Neural crest cell (in vitro differentiated cells): Measurements from ENCODE around the gene ZNF398. TPM values are rescaled to one million over a fixed set of nuclear protein-coding genes. Genes with fewer than 3 reads are reported as not detected.

Source experiments
- DNase-seq: peaks from one replicate; pipeline ENCODE4 v3.0.0; 2021; ENCODE audit warnings: low read depth, mixed read lengths, low spot score
- H3K27ac Mint-ChIP-seq: one replicate; pipeline ENCODE4 v1.8.0; 2021; ENCODE audit warnings: mild to moderate bottlenecking, mixed read lengths; ENCODE audit not compliant: unreplicated experiment
- H3K27me3 Mint-ChIP-seq: 2 replicates; pipeline ENCODE4 v1.8.0; 2021; ENCODE audit warnings: low read depth, mild to moderate bottlenecking, mixed read lengths
- H3K36me3 Mint-ChIP-seq: 2 replicates; pipeline ENCODE4 v1.8.0; 2021; ENCODE audit warnings: low read depth, mild to moderate bottlenecking, mixed read lengths
- H3K4me1 Mint-ChIP-seq: 2 replicates; pipeline ENCODE4 v1.8.0; 2021; ENCODE audit warnings: mixed read lengths
- H3K4me3 Mint-ChIP-seq: one replicate; pipeline ENCODE4 v1.8.0; 2021; ENCODE audit warnings: mild to moderate bottlenecking, mixed read lengths
- H3K9me3 Mint-ChIP-seq: 2 replicates; pipeline ENCODE4 v1.8.0; 2021; ENCODE audit warnings: mixed read lengths
- CTCF ChIP-seq: fragments of 200-600 bp; sonication (generic); conservative IDR thresholded peaks from 2 replicates; pipeline ENCODE4 v1.5.0; 2021; ENCODE audit warnings: antibody characterized with exemption, mild to moderate bottlenecking
- total RNA-seq: library from RNA; stranded (reverse); gene quantifications from 2 replicates; pipeline ENCODE4 v1.2.1, GENCODE V29; 2021

ZNF398 gene
- total RNA-seq, 1 donor from 2014 or later = 19.6 TPM

DNA sequence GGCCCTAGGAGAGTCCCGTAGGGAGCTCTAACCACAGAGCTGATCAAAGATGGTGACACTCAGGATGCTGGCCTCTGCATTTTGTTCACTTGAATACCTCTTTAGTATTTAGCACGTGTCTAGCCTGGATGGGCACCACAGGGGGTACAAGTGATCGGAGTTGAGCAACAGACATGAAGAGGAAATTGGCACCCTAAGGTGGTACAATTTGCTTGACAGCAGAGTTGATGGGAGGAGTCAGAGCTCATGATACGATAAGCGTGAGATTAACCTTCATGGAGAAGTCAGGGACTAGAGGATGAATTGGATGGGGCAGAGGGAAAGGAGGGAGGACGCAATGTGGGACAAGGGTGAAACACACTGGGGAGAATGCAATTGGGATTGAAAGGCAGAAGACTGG, 82.3 kb downstream of the ZNF398 start:
- Mint-ChIP-seq H3K4me3 (peak overlapping the region; percentile 36), H3K27ac (no peak overlapping the region), H3K4me1 (no peaks in the 10 kb centered on the region), H3K27me3 (peaks cover 34% of the 10 kb centered on the region), H3K9me3 (no peaks in the 10 kb centered on the region), H3K36me3 (peaks cover 4% of the 10 kb centered on the region)
- no peak for TF ChIP-seq CTCF
- no peak for DNase-seq

- TF ChIP-seq CTCF = no peak
- Mint-ChIP-seq H3K9me3 (no peaks in the 10 kb centered on the region), H3K27ac (no peak overlapping the region), H3K4me1 (no peaks in the 10 kb centered on the region), H3K36me3 (no peaks in the 10 kb centered on the region), H3K4me3 (no peak overlapping the region), H3K27me3 (peaks cover 45% of the 10 kb centered on the region)
- no peak for DNase-seq
Observed at GRCh38 chr7:149232362-149232761, 85.1 kb downstream of the ZNF398 start.

Other genes with a start within 250 kb of the ZNF398 start
- 151 and 154 TPM in 2 replicates for gene PDIA4, start 118.9 kb upstream of the ZNF398 start, total RNA-seq
- 16.2 and 17.1 TPM in 2 replicates for gene ZNF786, start 56.7 kb upstream of the ZNF398 start, total RNA-seq
- gene ZNF425, start 21.1 kb upstream of the ZNF398 start, total RNA-seq = 4.9 and 5.8 TPM in 2 replicates
- 31.8 TPM in 2 replicates for gene ZNF282, start 48.1 kb downstream of the ZNF398 start, total RNA-seq
- 15.8 and 15.9 TPM in 2 replicates for gene ZNF212, start 92.2 kb downstream of the ZNF398 start, total RNA-seq
- 15.3 and 18.0 TPM in 2 replicates for gene ZNF783, start 114.7 kb downstream of the ZNF398 start, total RNA-seq